ENCODE data around the gene MAP4K5.
"Not testable (repeated sequence)": the region's sequence is repeated elsewhere in the genome, so short reads cannot be mapped to it uniquely, and the experiment has no call there.

The MAP4K5 gene

GRCh38 chr14:50531595-50532501, 521 bp downstream of the MAP4K5 start:
- DNase-seq = peak; percentile 90

GRCh38 chr14:50530794-50531365, 1.5 kb downstream of the MAP4K5 start:
- peak; percentile 12 for DNase-seq

GRCh38 chr14:50530358-50530757, 2.0 kb downstream of the MAP4K5 start:
- no peak for DNase-seq

- no peak for DNase-seq
Measured at GRCh38 chr14:50529288-50530179, 2.8 kb downstream of the MAP4K5 start.

GRCh38 chr14:50528000-50528399, 4.4 kb downstream of the MAP4K5 start:
- DNase-seq = no peak

- DNase-seq = no peak
Measured at GRCh38 chr14:50524731-50525515, 7.4 kb downstream of the MAP4K5 start.

- DNase-seq = no peak
Measured at GRCh38 chr14:50524060-50524459, 8.3 kb downstream of the MAP4K5 start.

- DNase-seq = no peak
Measured at GRCh38 chr14:50523271-50524041, 8.9 kb downstream of the MAP4K5 start.

- no peak for DNase-seq
Measured at GRCh38 chr14:50521912-50522341, 10.4 kb downstream of the MAP4K5 start.

GRCh38 chr14:50520947-50521815, 11.2 kb downstream of the MAP4K5 start:
- DNase-seq = no peak

GRCh38 chr14:50516091-50516490, 16.3 kb downstream of the MAP4K5 start:
- DNase-seq = no peak

GRCh38 chr14:50512463-50512862, 19.9 kb downstream of the MAP4K5 start:
- DNase-seq = no peak

GRCh38 chr14:50510157-50510556, 22.2 kb downstream of the MAP4K5 start:
- DNase-seq = no peak

- not testable (repeated sequence) for DNase-seq
Measured at GRCh38 chr14:50507078-50507477, 25.3 kb downstream of the MAP4K5 start.

GRCh38 chr14:50501642-50502041, 30.7 kb downstream of the MAP4K5 start:
- DNase-seq = peak; percentile 3

- no peak for DNase-seq
Measured at GRCh38 chr14:50497351-50497750, 35.0 kb downstream of the MAP4K5 start.

- DNase-seq = no peak
Measured at GRCh38 chr14:50489851-50490250, 42.5 kb downstream of the MAP4K5 start.

GRCh38 chr14:50488521-50488920, 43.8 kb downstream of the MAP4K5 start:
- DNase-seq = no peak

- no peak for DNase-seq
Measured at GRCh38 chr14:50479041-50479440, 53.3 kb downstream of the MAP4K5 start.

GRCh38 chr14:50477760-50478159, 54.6 kb downstream of the MAP4K5 start:
- DNase-seq = no peak

- DNase-seq = no peak
Measured at GRCh38 chr14:50476134-50476533, 56.2 kb downstream of the MAP4K5 start.

All from retina (tissue), 1 donor.